T-helper 1 cell (primary cell): ENCODE data around the gene GRIA1.
"Not testable (repeated sequence)": the region's sequence is repeated elsewhere in the genome, so short reads cannot be mapped to it uniquely, and the experiment has no call there.

ENCODE experiments used
- DNase-seq, 5 donors: peaks; one replicate each; pipeline ENCODE4 v3.0.0-alpha.2; 2012 to 2020

The GRIA1 gene

DNA sequence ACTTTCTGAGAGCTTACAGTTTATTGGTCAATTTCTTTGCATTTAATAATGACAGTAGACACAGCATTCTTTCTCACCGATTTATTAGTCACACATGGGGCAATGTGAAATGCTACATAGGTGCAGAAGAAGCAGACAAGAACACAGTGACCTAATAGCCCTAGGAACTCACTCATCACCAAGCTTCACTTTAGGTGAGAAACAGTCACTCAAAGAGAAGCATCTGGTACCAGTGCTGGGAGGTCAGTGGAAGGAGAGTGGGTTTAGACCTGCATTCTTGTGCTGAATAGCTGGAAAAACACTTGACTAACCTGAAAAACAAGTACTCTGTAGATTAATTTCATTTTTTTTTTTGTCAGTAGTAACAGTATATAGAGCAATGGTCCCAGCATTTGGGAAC lies 179.6 kb downstream of the GRIA1 start:
- no peak for DNase-seq

DNA sequence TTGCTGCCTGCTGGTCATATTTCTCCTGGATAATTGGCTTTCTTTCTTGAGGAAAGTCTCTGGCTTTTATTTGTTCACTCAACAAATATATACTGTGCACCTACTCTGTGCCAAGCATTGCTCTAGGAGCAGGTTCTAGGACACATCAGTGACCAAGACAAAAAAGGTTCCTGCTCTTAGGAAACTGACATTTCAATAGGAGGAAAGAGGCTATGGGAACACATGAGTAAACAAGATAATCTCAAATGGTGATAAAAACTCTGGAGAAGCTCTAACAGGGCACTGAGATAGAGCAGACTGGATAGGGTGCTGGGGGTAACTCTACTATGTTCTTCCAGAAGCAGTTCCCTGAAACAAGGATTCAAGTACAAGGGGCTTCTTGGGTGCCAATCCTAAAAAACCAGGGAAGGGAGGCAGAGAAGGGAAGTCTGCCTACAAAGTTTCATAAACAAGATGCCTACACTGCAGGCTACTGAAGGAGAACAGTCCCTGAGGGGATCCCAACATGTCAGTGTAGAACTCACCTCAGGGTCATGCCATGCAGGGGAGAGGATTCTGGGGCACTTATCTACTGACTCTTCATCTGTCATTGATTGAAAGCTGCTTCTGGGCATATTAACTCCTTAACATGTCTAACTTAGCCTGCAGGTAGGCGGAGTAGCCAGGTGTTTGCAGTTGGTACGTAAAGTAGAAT lies 181.3 kb downstream of the GRIA1 start:
- no peak for DNase-seq

DNA sequence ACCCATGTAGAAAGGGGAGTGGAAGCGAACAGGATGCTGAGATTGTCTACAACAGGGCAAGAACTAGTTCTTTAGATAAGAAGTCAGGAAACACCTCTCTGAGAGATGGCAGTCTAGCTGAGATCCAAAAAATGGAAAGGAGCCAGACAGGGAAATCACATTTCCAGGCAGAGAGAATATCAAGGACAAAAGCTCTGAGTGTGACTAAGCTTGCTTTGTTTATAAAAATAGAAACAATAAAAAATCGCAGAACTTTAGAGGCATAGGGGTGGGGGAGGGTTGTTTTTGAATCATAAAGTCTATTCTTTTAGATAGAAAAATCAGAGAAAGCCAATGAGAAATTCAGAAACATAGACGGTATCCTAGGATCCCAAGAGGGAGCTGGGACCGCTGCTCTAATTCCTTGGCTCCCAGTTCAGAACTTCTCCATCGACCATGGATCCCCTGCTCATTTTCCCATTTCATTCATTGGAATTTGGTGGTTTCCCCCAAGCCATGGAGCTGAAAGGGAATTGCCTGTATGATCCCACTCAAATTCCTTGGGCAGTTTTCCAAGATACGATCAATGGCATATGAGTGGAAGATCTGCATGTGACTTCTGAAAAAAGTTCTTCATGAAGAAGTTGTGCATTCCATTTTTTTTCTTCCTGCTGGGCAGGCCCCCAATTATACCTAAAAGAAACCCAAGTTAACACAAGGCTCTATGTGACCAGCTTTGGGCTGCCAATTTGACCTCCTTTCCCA lies 182.0 kb downstream of the GRIA1 start:
- no peak for DNase-seq

DNA sequence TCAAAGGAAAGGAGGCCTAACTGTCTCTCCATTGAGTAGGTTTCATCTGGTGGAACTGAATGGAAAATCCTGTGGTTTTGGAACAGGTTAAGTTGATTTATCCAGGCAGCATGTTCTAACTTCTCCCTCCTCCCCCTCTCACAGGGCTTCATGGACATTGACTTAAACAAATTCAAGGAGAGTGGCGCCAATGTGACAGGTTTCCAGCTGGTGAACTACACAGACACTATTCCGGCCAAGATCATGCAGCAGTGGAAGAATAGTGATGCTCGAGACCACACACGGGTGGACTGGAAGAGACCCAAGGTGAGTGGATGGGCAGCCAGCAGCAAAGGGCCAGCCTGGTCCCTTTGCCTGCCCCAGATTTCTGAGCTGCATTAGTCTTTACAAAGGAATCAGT lies 183.9 kb downstream of the GRIA1 start:
- no peak for DNase-seq

DNA sequence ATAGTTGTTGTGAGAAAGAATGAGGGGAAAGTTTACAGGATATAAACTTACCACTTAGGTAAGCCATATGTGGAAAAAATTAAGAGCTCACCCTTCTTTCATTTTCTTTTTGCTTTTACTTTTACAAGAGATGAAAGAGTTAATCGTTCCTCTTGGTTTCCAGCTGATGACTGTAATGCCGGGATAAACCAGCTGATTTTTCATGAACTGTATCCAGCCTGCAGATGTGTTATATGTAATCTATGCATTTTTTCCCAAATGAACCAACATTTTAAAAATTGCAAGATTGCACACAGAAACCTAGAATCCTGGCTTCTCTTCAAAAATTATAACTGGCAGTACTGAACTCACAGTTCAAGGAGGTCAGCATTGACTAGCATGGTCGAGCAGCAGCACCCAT lies 185.9 kb downstream of the GRIA1 start:
- DNase-seq, result no peak

DNA sequence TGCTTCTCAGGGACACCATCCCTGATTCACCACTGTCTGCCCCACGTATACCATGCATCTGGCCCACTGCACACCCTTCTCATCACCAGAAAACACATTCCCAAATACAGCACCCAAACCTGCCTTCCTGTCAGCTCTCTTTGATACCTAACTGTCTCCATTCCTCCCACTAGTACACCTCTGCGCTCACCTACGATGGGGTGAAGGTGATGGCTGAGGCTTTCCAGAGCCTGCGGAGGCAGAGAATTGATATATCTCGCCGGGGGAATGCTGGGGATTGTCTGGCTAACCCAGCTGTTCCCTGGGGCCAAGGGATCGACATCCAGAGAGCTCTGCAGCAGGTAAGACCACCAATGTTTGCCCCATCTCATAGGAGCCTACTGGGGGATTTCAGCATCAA lies 186.4 kb downstream of the GRIA1 start:
- no peak for DNase-seq

DNA sequence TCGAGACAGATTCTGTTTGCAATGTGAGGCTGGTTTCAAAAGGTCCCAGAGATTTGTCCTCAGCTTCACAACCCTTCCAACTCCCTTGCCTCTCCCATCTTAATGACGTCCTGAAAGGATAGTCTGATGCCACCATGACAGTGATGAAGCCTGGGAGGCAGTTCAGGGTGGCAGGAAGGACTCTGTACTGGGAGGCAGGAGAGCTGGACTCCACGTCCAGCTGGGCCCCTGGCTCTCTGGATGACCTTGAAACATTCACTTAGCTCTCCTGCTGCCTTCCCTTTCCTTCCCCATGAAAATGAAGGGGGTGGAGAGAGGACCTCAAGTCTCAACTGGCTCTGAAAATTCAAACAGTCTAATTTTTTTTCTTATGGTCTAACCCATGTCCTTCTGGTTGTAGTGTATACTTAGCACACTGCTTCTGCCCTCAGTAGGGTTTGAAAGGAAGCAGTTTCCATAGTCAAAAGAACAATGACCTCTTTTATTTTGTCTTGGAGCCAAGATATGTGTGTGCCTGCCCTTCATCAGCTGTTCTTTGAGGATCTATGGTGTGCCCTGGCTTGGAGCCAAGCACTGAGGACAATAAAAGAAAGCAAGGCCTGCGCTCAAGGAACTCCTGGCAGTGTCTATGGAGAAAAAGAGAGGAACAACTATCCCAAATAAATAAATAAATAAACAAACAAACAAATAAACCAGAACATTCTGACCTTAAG lies 188.3 kb downstream of the GRIA1 start:
- no peak for DNase-seq

DNA sequence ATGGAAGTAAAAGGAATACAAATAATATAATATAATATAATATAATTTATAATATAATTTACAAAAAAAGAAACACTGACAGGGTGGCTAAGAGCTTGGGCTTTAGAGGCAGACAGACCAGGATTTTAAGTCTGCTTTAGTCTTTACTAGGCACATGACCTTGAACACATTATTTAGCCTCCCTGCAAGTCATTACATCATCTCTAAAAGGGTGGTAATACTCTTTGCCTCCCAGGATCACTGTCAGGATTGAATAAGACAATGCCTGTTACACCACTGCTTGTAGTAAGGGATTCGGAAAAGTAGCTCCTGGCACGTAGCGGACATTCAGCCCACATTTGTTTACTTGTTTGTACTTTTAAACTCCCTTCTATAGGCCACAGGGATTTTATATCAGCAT lies 199.8 kb downstream of the GRIA1 start:
- no peak for DNase-seq

DNA sequence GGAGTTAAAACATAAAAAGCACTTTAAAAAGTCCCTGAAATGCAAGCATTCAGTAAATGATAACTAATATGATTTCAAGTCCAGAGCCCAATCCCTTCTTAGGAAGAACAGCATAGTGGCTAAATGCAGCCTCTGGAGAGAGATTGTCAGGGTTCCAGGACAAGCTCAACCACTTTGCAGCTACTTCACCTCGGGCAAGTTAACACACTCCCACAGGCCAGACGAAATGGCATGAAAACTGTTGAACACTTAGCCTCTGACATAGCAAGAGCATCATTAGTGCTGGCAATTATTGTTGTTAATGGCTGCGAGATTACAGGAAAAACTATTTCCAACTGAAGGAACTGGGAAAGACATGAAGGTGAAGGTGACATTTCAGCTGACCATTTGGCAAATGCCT lies 205.8 kb downstream of the GRIA1 start:
- no peak for DNase-seq

DNA sequence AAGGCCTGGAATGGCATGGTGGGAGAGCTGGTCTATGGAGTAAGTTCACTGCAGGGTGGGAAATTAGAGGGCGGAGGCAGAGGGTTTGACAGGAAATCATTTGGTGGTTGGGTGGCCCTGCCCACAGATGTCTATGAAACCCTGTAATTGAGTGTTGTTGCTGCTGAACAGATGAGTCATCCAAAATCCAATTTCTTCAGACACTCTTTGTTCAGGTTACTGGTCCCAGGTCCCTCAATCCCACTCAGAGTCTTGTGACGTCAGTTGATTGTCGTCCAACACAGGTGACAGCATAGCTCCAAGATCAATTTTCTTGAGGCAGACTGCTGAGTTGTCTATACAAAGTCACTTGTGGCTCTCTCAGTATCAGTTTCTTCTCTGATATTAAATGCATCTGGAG lies 208.6 kb downstream of the GRIA1 start:
- no peak for DNase-seq

DNA sequence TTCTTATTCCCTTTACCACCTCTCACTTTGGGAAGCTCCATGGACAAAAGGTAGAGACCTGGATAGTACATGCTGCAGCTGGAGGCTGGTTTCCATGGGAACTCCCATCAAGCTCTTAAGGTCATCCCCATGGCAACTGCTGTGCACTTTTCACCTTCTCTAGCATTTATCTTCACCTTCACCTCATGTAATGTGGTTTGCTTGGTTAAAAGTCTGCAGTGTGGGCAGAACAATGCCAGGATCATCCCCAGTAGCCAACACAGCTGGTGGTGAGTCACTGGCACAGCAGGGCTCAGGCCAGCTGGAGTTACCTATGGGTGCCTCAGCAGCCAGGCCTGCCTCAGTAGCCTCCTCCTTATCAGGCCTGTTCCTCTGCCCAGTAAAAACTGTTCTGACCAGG lies 210.5 kb downstream of the GRIA1 start:
- DNase-seq, result no peak

DNA sequence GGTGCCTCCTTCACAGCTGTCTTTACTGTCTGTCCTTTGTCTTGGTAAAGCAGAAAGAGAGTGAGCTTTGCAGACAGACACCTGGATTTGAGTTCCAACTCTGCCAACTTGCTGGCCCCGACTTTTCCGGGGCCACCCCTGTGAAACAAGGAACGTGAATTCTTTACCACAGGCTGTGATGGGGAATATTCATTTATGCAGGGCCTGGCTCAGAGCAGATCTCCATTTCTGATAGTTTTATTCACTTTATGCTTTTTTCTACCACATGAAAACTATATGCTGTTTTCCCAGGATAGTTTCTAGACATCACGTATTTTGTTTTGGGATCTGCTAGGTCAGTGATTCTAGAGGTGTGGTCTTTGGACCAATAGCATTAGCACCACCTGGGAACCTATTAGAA lies 211.8 kb downstream of the GRIA1 start:
- no peak for DNase-seq

DNA sequence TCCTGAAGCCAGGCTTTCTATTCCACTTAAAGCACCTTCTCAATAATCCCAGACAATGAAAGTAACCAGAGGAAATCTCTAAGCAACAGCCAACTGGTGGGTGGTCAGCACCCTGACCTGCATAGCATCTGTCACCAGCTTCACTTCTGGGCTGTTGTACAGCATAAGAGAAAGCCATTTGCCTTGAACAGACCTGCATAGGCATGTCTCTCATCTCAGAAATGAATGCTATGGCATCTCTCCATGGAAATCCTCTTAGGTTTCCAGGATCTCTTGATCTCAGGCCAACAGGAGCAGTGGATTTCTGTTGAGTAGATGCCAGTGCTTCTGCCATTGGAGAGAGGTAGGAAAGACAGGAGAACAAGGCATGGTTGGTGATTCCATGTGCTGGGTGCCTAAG lies 213.6 kb downstream of the GRIA1 start:
- DNase-seq, result no peak

DNA sequence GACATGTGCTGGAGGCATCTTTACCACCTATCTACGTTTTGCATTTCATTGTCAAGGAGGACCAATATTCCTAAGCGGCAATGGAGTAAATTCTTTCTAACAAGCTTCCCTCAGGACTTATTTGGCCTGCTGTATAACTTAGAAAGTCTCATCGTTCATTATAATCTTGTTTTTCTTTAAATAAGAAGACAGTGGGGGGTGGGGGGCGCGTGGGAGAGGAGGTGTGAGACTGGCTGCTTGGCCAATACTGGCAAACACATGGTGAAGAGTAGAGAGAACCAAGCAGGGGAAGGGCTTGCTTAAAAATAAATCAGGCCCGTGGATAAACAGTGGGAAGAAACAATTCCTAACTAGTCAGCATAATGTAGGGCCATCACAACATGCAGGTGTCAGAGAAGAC lies 217.2 kb downstream of the GRIA1 start:
- DNase-seq, result no peak

DNA sequence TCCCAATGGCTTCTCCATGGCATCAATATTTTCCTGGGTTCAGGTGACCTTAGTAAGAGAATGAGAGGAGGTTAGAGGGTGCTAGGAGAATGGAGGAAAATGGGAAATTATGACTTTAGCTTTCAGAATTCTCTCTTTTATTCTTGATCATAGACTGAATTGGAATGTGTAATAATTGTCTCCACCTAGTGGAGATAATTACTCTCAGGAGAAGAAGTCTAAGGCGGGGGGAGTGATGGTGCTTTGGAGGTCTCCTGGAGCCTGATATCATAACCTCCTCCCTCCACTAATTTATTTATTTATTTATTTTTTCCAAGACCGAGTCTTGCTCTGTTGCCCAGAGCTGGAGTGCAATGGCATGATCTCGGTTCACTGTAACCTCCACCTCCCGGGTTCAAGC lies 221.3 kb downstream of the GRIA1 start:
- DNase-seq, result no peak

DNA sequence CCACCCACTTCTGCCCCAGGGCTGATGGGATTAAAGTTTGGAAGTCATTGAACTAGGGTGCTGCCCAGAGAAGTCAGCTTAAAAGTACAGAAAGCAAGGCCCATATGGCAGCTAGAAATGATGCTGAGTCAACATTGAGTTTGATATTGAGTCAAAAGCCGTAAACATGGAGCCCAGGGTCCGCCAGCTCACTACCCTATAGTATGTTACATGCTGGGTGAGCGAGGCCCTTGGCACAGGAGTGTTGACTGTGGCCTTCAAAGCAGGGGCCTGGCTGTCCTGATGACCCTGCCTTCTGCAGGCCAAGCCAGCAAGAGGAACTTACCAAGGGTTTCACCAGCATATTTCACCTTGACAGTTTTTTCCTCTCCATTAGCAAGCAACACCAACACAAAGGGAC lies 222.5 kb downstream of the GRIA1 start:
- DNase-seq, result no peak

DNA sequence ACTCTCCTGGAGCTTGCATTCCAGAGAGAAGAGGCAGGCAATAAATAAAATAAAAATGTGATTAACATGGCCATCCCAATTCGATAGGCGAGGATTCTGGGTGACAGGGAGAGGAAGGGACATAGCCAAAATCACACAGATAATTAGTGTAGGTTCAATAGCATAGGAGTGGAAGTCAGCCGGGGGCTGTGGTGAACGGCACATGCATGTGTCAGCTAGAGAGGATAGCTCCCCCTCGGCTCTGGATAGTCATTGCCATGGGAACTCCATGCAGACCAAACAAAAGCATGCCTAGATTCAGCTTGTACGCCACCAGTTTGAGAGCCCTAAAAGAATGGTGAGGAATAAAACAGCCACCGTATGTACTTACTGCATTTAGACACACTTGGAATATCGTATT lies 223.5 kb downstream of the GRIA1 start:
- no peak for DNase-seq

DNA sequence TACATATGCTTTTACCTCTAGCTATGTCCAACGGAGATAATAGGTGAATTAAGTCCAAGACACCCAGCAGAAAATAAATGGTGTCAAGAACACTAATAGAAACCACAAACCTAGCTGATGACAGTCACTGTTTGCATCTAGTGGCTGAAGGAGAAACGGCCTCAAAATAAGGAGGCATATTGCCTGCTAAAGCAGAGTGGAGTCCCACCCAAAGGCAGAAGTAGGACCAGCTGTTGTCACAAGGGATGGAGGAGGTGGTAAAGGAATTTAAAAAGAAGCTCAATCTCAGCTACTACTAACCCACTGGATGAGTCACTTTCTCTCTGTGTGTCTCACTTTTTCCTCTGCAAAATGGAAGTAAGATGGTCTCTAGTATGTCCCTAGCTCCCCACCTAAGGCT lies 224.3 kb downstream of the GRIA1 start:
- DNase-seq, result no peak

DNA sequence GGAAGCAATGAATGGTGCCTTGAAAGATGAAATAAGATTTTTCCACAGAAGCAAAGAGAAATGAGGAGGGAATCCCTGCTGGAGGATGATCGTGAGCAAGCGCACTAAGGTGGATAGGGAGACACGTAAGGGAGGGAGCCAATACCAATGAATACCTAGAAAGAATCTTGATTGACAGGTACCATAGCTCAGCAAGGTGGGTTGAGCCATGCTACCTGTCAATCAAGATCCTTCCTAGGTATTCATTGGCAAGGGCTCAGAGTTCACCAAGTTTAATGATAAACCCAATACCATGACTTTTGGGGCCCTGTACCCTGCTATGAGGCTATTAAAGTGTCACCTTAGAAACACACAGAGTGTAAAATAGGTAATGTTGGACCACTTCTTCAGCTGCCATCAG lies 226.8 kb downstream of the GRIA1 start:
- no peak for DNase-seq

DNA sequence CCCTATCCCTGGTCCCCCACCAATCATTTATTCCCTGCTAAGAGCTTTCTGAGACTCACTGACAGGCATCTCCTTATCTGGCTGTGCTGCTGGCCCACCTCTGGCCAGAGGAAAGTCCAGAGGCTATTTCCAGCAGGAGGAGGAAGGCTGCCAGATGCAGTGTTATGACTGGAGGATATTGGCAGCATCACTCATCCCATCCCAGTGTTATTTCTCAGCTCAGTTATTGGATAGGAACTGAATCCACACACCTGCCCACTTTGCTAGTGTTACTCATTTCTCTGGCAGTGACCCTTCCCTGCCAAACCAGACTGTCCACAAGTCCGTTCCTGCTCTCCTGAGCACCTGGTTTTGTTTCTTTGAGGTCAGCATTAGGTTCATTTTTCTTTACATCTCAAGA lies 228.2 kb downstream of the GRIA1 start:
- DNase-seq, result no peak

DNA sequence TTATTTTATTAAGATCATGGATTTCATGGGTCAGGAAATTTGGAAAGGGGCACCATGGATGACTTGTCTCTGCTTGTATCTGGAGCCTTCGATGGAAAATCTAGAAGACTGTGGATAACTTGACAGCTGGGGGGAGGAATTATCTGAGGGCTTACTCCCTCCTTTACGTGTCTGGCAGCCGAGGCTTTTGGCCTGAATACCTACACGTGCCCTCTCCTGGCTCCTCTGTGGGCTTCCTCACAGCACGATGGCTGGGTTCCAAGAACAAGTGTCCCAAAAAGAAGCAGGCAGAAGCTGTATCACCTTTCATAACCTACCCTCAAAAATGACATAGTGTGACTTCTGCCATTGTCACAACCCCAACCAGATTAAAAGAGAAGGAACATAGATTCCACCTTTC lies 228.9 kb downstream of the GRIA1 start:
- DNase-seq, result no peak

DNA sequence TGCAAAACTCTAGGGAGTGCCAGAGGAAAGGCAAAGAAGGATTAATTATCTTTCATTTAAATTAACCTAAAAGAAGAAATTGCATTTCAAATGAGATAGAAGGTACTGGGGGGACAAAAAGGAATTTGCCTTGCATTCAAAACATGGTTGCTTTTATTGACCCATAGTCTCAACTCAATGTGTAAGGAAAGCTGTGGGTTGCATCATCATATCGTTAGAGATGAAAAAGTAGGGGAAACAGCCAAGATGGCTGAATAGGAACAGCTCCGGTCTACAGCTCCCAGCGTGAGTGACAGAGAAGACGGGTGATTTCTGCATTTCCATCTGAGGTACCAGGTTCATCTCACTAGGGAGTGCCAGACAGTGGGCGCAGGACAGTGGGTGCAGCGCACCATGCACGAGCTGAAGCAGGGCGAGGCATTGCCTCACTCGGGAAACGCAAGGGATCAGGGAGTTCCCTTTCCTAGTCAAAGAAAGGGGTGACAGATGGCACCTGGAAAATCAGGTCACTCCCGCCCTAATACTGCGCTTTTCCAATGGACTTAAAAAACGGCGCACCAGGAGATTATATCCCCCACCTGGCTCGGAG lies 232.6 kb downstream of the GRIA1 start:
- not testable (repeated sequence) for DNase-seq

DNA sequence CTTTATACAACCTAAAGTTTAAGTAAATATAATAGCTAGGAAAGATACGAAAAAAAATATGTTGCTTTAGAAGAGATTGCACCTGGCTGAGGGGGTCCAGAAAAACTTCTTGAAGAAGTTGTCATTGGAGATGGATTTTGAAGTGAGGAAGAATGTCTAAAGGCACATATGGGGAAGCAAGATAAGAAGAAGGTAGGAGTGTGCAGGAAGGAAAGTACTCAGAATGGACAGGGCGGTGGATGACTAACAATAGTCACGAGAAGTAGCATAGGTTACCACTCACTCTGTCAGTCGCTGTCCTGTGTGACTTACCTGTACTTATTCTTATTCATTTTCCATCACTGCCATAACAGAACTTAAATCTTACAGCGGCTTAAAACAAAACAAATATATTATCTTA lies 251.6 kb downstream of the GRIA1 start:
- DNase-seq, result no peak

DNA sequence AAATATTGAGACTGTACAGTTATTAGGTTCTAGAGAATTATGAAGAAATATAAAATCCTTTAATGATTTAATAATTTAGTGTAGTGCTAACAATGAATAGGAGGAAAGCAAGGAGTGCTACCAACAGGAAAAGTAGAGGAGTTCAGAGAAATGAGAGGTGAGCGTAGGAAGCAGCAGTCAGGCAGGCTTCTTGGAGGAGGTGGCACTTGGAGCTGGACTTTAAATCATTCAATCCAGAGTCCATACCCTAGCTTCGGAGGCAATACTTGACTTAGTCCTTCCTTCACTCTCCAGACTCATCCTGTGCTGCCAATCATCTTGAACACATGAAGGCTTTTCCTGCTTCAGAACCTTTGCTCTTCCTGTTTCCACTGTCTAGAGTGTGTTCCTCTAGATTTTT lies 254.3 kb downstream of the GRIA1 start:
- no peak for DNase-seq
